Caco-2 (cell line): ENCODE measurements around the gene LHFPL3. TPM values are rescaled to one million over a fixed set of nuclear protein-coding genes. Genes with fewer than 3 reads are reported as not detected.

Experiments
- BruUV-seq: library from RNA; stranded (reverse); fragments of 400-500 nt; replicated peaks from 2 replicates; lab custom pipeline; 2021; lab: Mats Ljungman, UMichigan
- CTCF ChIA-PET: fragments of 300-600 bp; sonication (Branson Sonifier 250); formaldehyde crosslinking; loops from one replicate; lab custom pipeline; 2022; ENCODE audit warnings: antibody characterized with exemption; lab: Charles Lee
- POLR2A ChIA-PET: fragments of 300-600 bp; sonication (Branson Sonifier 250); formaldehyde crosslinking; loops from one replicate; lab custom pipeline; 2022; ENCODE audit warnings: antibody characterized with exemption; lab: Charles Lee
- DNase-seq, 2 experiments: peaks; one replicate each; pipeline versions ENCODE4 v3.0.0 to v3.0.0-alpha.2; 2020 to 2022
- H3K27me3 ChIP-seq: replicated peaks from 2 replicates; pipeline ENCODE4 v1.6.0; 2011; ENCODE audit warnings: low read length; ENCODE audit not compliant: control insufficient read depth, insufficient read depth
- H3K36me3 ChIP-seq: 2 replicates; pipeline ENCODE4 v1.5.1; 2011; ENCODE audit warnings: low read length; ENCODE audit not compliant: control insufficient read depth, insufficient read depth
- H3K4me1 ChIP-seq: fragments of 250-450 bp; sonication (Bioruptor Pico); 2 replicates; pipeline ENCODE4 v1.5.1; 2020; ENCODE audit warnings: mild to moderate bottlenecking
- H3K4me3 ChIP-seq: 2 replicates; pipeline ENCODE4 v1.5.1; 2011; ENCODE audit warnings: low read depth, mild to moderate bottlenecking, control low read depth, low read length
- H3K9me3 ChIP-seq: fragments of 250-450 bp; sonication (Bioruptor Pico); 2 replicates; pipeline ENCODE4 v1.5.1; 2020; ENCODE audit warnings: mild to moderate bottlenecking, moderate library complexity
- H3K27ac Mint-ChIP-seq: one replicate; pipeline ENCODE4 v1.8.0; 2022; ENCODE audit warnings: mixed read lengths; ENCODE audit not compliant: unreplicated experiment
- H3K27me3 Mint-ChIP-seq: one replicate; pipeline ENCODE4 v1.8.0; 2022; ENCODE audit warnings: mixed read lengths; ENCODE audit not compliant: insufficient read depth, unreplicated experiment
- H3K36me3 Mint-ChIP-seq: one replicate; pipeline ENCODE4 v1.8.0; 2022; ENCODE audit warnings: mild to moderate bottlenecking, mixed read lengths; ENCODE audit not compliant: insufficient read depth, unreplicated experiment
- H3K4me1 Mint-ChIP-seq: one replicate; pipeline ENCODE4 v1.8.0; 2022; ENCODE audit warnings: low read depth, mixed read lengths; ENCODE audit not compliant: unreplicated experiment
- H3K4me3 Mint-ChIP-seq: one replicate; pipeline ENCODE4 v1.8.0; 2022; ENCODE audit warnings: mild to moderate bottlenecking, moderate library complexity, mixed read lengths; ENCODE audit not compliant: unreplicated experiment
- H3K9me3 Mint-ChIP-seq: one replicate; pipeline ENCODE4 v1.8.0; 2022; ENCODE audit warnings: mixed read lengths; ENCODE audit not compliant: unreplicated experiment
- CTCF ChIP-seq, 2 experiments: fragments of 200-600 bp in 1 of 2; IDR thresholded peaks; 1 replicate in 1 of 2; 2 replicates in 1 of 2; pipeline versions ENCODE4 v1.5.1 to v1.8.0; 2011 to 2022; ENCODE audit warnings: antibody characterized with exemption in 1 of 2, control low read depth in 1 of 2, inconsistent platforms in 1 of 2, low read depth in 1 of 2, low read length in 1 of 2, mild to moderate bottlenecking in 1 of 2, moderate library complexity in 1 of 2; ENCODE audit not compliant: insufficient read depth in 1 of 2, severe bottlenecking in 1 of 2, unreplicated experiment in 1 of 2
- intact Hi-C: fragments of 100-400 bp; cut with micrococcal nuclease; formaldehyde crosslinking; loops from one replicate; pipeline ENCODE4 v1.10.0; 2022; ENCODE audit not compliant: unreplicated experiment
- total RNA-seq: library from RNA; stranded (reverse); gene quantifications from 2 replicates; pipeline ENCODE4 v1.2.3, GENCODE V29; 2022

Gene LHFPL3
- total RNA-seq, 1 experiment from 2014 or later, result not detected

- ChIA-PET CTCF (no interaction called here), POLR2A (no interaction called here)
- Mint-ChIP-seq H3K36me3 (no peaks in the 10 kb centered on the region), H3K9me3 (no peaks in the 10 kb centered on the region), H3K27me3 (peaks cover 22% of the 10 kb centered on the region), H3K4me1 (no peaks in the 10 kb centered on the region), H3K27ac (no peak overlapping the region), H3K4me3 (no peak overlapping the region)
- no TSS peak for BruUV-seq
- intact Hi-C loops, result no loop called here
- TF ChIP-seq CTCF (IDR thresholded peaks at IDR 0.05; ENCODE audit: insufficient read depth in 1 of 2, low read depth in 1 of 2, low read length in 1 of 2, severe bottlenecking in 1 of 2, unreplicated experiment in 1 of 2), result no peak
- Histone ChIP-seq H3K9me3 (no peaks in the 10 kb centered on the region), H3K27me3 (no peaks in the 10 kb centered on the region), H3K4me3 (no peak overlapping the region), H3K4me1 (no peaks in the 10 kb centered on the region), H3K36me3 (no peaks in the 10 kb centered on the region)
- DNase-seq, result no peak
Observed at GRCh38 chr7:104288137-104288536, 40.3 kb upstream of the LHFPL3 start.

GRCh38 chr7:104294291-104294690, 34.1 kb upstream of the LHFPL3 start:
- H3K36me3 Mint-ChIP-seq, result no peaks in the 10 kb centered on the region
- H3K27me3 ChIP-seq, result no peaks in the 10 kb centered on the region
- no peaks in the 10 kb centered on the region for H3K9me3 Mint-ChIP-seq
- H3K4me1 Mint-ChIP-seq, result no peaks in the 10 kb centered on the region
- no peaks in the 10 kb centered on the region for H3K4me1 ChIP-seq
- TF ChIP-seq CTCF (IDR thresholded peaks at IDR 0.05; ENCODE audit: insufficient read depth in 1 of 2, low read depth in 1 of 2, low read length in 1 of 2, severe bottlenecking in 1 of 2, unreplicated experiment in 1 of 2), result no peak
- BruUV-seq, result no TSS peak
- DNase-seq, result no peak
- H3K27me3 Mint-ChIP-seq, result peaks cover 17% of the 10 kb centered on the region
- no peak overlapping the region for H3K4me3 Mint-ChIP-seq
- intact Hi-C loops, result no loop called here
- H3K4me3 ChIP-seq, result no peak overlapping the region
- no peak overlapping the region for H3K27ac Mint-ChIP-seq
- H3K36me3 ChIP-seq, result no peaks in the 10 kb centered on the region
- ChIA-PET CTCF (no interaction called here), POLR2A (no interaction called here)
- H3K9me3 ChIP-seq, result no peaks in the 10 kb centered on the region

GRCh38 chr7:104296266-104296665, 32.1 kb upstream of the LHFPL3 start:
- BruUV-seq, result no TSS peak

More at GRCh38 chr7:104296266-104296665, 32.1 kb upstream of the LHFPL3 start:
- no peaks in the 10 kb centered on the region for H3K9me3 Mint-ChIP-seq
- H3K27ac Mint-ChIP-seq, result no peak overlapping the region
- no peak for TF ChIP-seq CTCF (IDR thresholded peaks at IDR 0.05; ENCODE audit: insufficient read depth in 1 of 2, low read depth in 1 of 2, low read length in 1 of 2, severe bottlenecking in 1 of 2, unreplicated experiment in 1 of 2)
- H3K27me3 Mint-ChIP-seq, result peaks cover 18% of the 10 kb centered on the region
- H3K9me3 ChIP-seq, result no peaks in the 10 kb centered on the region
- H3K4me1 ChIP-seq, result no peaks in the 10 kb centered on the region
- no peaks in the 10 kb centered on the region for H3K36me3 ChIP-seq
- no peaks in the 10 kb centered on the region for H3K36me3 Mint-ChIP-seq
- intact Hi-C loops, result no loop called here
- no peak overlapping the region for H3K4me3 Mint-ChIP-seq
- no peaks in the 10 kb centered on the region for H3K27me3 ChIP-seq
- H3K4me1 Mint-ChIP-seq, result no peaks in the 10 kb centered on the region
- ChIA-PET CTCF (interaction anchor here (0.7 kb wide), 1 partner anchor 59 kb away, joined by 5 read pairs; no protein-coding TSS in a partner anchor), POLR2A (no interaction called here)
- no peak for DNase-seq
- no peak overlapping the region for H3K4me3 ChIP-seq
